GM18951 (cell line): ENCODE results near the gene TMEFF1.
"Not testable (repeated sequence)": the region's sequence is repeated elsewhere in the genome, so short reads cannot be mapped to it uniquely, and the experiment has no call there.

Source experiments
- POLR2A ChIP-seq: IDR thresholded peaks from 4 replicates; pipeline ENCODE4 v1.6.1; 2011; ENCODE audit warnings: mild to moderate bottlenecking; ENCODE audit not compliant: insufficient read length, insufficient read depth; ENCODE audit errors: extremely low read depth
- in situ Hi-C: fragments of 300-500 bp; cut with MboI; formaldehyde crosslinking; loops from one replicate; pipeline ENCODE4 v1.12.0; 2022; ENCODE audit warnings: low sequenced_read_pairs, mixed read lengths, inconsistent platforms; ENCODE audit not compliant: unreplicated experiment

The TMEFF1 gene

GRCh38 chr9:100489836-100490235, 16.9 kb downstream of the TMEFF1 start:
- in situ Hi-C loops = no loop called here
- no peak for TF ChIP-seq POLR2A

GRCh38 chr9:100492952-100493351, 20.0 kb downstream of the TMEFF1 start:
- in situ Hi-C loops = no loop called here
- TF ChIP-seq POLR2A = no peak

GRCh38 chr9:100498592-100498991, 25.6 kb downstream of the TMEFF1 start:
- TF ChIP-seq POLR2A = no peak
- in situ Hi-C loops = no loop called here

GRCh38 chr9:100499460-100499859, 26.5 kb downstream of the TMEFF1 start:
- no peak for TF ChIP-seq POLR2A
- in situ Hi-C loops = no loop called here

GRCh38 chr9:100499866-100500265, 26.9 kb downstream of the TMEFF1 start:
- in situ Hi-C loops = no loop called here
- TF ChIP-seq POLR2A = no peak

- in situ Hi-C loops = no loop called here
- no peak for TF ChIP-seq POLR2A
Measured at GRCh38 chr9:100505564-100506159, 32.7 kb downstream of the TMEFF1 start.

- in situ Hi-C loops = not testable (repeated sequence)
Measured at GRCh38 chr9:100507350-100507749, 34.4 kb downstream of the TMEFF1 start.

- in situ Hi-C loops = no loop called here
- TF ChIP-seq POLR2A = no peak
Measured at GRCh38 chr9:100511205-100511604, 38.3 kb downstream of the TMEFF1 start.

GRCh38 chr9:100515578-100516494, 42.9 kb downstream of the TMEFF1 start:
- in situ Hi-C loops = no loop called here
- no peak for TF ChIP-seq POLR2A

GRCh38 chr9:100521282-100521681, 48.3 kb downstream of the TMEFF1 start:
- no peak for TF ChIP-seq POLR2A

GRCh38 chr9:100525563-100525962, 52.6 kb downstream of the TMEFF1 start:
- no peak for TF ChIP-seq POLR2A
- in situ Hi-C loops = no loop called here

More at GRCh38 chr9:100521282-100521681, 48.3 kb downstream of the TMEFF1 start:
- in situ Hi-C loops = no loop called here

GRCh38 chr9:100527180-100527794, 54.3 kb downstream of the TMEFF1 start:
- in situ Hi-C loops = not testable (repeated sequence)

GRCh38 chr9:100534401-100534800, 61.5 kb downstream of the TMEFF1 start:
- in situ Hi-C loops = no loop called here
- no peak for TF ChIP-seq POLR2A

GRCh38 chr9:100540327-100540726, 67.4 kb downstream of the TMEFF1 start:
- in situ Hi-C loops = no loop called here

GRCh38 chr9:100549048-100549447, 76.1 kb downstream of the TMEFF1 start:
- in situ Hi-C loops = no loop called here
- no peak for TF ChIP-seq POLR2A

More at GRCh38 chr9:100540327-100540726, 67.4 kb downstream of the TMEFF1 start:
- TF ChIP-seq POLR2A = no peak
